ENCODE measurements around the gene TBL1XR1.

Gene TBL1XR1

GRCh38 chr3:176994393-176994792 is 202.9 kb downstream of the TBL1XR1 start:
- TF ChIP-seq CTCF (conservative IDR thresholded peaks at IDR 0.05; ENCODE audit: low read length), result no peak
- no peak overlapping the region for H3K4me3 ChIP-seq (ENCODE audit: low read length)
- no peak for DNase-seq (ENCODE audit: low read depth)

DNA sequence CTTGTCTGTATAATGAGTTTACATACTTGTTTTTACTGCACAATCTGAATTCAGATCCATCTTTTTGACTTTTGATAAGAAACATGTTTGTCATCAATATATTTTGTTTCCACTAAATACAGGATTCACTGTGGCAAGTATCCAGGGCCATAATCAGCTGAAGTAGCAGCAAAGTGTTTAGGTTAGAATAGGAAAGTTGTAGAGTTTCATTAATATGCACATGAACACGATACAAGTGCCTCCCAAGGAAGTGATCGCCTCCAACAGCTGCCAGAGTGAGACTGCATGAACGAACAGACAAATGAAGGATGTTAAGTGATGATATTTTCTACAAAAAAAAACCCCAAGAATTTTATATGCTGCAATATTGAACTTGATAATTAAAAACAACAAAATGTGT is 204.3 kb downstream of the TBL1XR1 start:
- TF ChIP-seq CTCF (conservative IDR thresholded peaks at IDR 0.05; ENCODE audit: low read length), result no peak
- no peak for DNase-seq (ENCODE audit: low read depth)
- H3K4me3 ChIP-seq (ENCODE audit: low read length), result no peak overlapping the region

DNA sequence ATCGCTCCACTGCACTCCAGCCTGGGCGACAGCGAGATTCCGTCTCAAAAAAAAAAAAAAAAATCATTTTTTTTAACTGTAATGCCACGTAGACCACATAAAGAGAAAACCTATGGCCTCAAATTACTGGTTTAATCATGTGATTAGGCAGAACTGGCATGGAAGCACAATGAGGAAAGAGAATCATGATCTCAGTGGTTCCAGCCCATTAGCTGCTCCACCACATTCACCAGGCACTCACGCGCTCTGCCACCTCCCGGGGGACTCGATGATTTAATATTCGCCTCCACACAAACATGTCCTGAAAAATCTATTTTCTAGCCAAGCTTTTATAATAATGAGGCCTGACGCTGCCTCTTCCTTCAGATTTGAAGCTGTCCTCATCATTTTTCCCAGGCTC is 204.7 kb downstream of the TBL1XR1 start:
- TF ChIP-seq CTCF (conservative IDR thresholded peaks at IDR 0.05; ENCODE audit: low read length), result no peak
- H3K4me3 ChIP-seq (ENCODE audit: low read length), result no peak overlapping the region
- DNase-seq (ENCODE audit: low read depth), result no peak

GRCh38 chr3:176988795-176989194 is 208.5 kb downstream of the TBL1XR1 start:
- TF ChIP-seq CTCF (conservative IDR thresholded peaks at IDR 0.05; ENCODE audit: low read length), result no peak
- no peak for DNase-seq (ENCODE audit: low read depth)
- H3K4me3 ChIP-seq (ENCODE audit: low read length), result no peak overlapping the region

DNA sequence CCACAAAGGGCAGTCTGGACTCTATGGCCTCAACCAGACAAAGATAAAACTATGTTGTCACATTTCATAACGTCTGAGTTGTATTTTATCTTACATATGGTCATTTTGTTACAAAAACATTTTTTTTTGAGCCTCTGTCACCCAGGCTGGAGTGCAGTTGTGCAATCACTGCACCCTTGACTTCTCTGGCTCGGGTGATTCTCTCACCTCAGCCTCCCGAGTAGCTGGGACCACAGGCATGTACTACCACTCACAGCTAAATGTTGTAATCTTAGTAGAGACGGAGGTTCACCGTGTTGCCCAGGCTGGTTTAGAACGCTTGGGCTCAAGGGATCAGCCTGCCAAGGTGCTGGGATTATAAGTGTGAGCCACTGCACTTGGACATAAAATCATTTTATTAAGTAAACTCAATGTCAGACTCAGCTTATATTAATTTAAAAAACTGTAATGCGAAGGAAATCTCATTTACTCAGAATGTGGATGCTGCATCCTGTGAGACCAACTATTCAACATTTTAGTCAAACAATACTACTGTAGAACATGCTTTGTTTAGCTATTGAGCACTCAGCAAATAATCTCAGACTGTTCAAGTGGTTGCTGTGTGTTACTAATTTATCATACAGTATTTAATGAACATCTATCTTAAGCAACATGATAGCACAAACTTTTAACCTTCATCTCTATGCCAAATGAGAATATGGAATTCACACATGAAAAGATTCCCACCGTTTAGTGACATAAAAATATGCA is 209.2 kb downstream of the TBL1XR1 start:
- H3K4me3 ChIP-seq (ENCODE audit: low read length), result no peak overlapping the region
- TF ChIP-seq CTCF (conservative IDR thresholded peaks at IDR 0.05; ENCODE audit: low read length), result no peak
- peak; percentile 36 for DNase-seq (ENCODE audit: low read depth)

- no peak overlapping the region for H3K4me3 ChIP-seq (ENCODE audit: low read length)
- peak; percentile 16 for DNase-seq (ENCODE audit: low read depth)
- TF ChIP-seq CTCF (conservative IDR thresholded peaks at IDR 0.05; ENCODE audit: low read length), result no peak
Measured at GRCh38 chr3:176978441-176978840, 218.8 kb downstream of the TBL1XR1 start.

GRCh38 chr3:176977331-176977730 is 220.0 kb downstream of the TBL1XR1 start:
- no peak for DNase-seq (ENCODE audit: low read depth)
- no peak for TF ChIP-seq CTCF (conservative IDR thresholded peaks at IDR 0.05; ENCODE audit: low read length)
- no peak overlapping the region for H3K4me3 ChIP-seq (ENCODE audit: low read length)
